SU-DHL-6 (cell line): ENCODE measurements around the gene PDLIM5.

ENCODE experiments used
- CTCF ChIP-seq: fragments of 200-600 bp; sonication (generic); IDR thresholded peaks from one replicate; pipeline ENCODE4 v1.5.1; 2017; ENCODE audit warnings: antibody characterized with exemption, mild to moderate bottlenecking, low read length, moderate library complexity; ENCODE audit not compliant: insufficient read depth, poor library complexity, severe bottlenecking
- EZH2phosphoT487 ChIP-seq: fragments of 200-600 bp; sonication (generic), shearing (Covaris generic); conservative IDR thresholded peaks from 2 replicates; pipeline ENCODE4 v1.6.1; 2018; ENCODE audit warnings: mild to moderate bottlenecking, antibody characterized with exemption, low read length, moderate library complexity, mixed read lengths

DNA sequence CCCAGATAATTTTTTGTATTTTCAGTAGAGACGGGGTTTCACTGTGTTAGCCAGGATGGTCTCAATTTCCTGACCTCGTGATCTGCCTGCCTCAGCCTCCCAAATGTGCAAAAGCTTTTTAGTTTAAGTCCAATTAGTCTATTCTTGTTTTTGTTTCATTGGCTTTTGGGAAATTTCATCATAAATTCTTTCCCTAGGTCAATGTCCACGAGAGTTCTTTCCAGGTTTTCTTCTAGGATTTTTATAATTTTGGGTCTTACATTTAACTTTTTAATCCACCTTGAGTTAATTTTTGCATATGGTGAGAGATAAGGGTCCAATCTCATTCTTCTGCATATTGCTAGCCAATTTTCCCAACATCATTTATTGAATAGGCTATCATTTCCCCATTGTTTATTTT, 36.3 kb upstream of the PDLIM5 start:
- TF ChIP-seq CTCF, result no peak
- TF ChIP-seq EZH2phosphoT487, result no peak
